ENCODE data around the gene LAMB1.
A peak's percentile ranks its signal among the peaks of the same experiment; 100 is the strongest.
"Not testable (repeated sequence)": the region's sequence is repeated elsewhere in the genome, so short reads cannot be mapped to it uniquely, and the experiment has no call there.

LAMB1 gene

DNA sequence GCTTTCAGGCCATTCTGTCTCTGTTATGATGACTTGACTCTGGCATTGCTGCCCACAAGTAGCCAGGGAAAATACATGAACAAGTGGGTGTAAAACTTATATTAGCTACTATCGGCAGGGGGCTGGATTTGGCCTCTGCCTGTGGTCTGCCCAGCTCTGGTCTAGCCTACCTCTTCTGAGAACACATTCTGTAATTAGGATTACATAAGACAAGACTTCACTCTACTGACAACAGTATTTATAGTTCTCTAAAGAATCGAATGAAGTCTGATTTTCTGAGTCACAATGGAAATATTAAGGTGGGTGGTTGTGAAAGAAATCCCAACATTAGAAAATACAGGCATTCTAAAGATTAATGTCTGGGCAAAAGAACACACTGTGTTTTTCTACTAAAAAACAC is 56.5 kb downstream of the LAMB1 start:
- DNase-seq (ENCODE audit: low read depth): peak; percentile 81

DNA sequence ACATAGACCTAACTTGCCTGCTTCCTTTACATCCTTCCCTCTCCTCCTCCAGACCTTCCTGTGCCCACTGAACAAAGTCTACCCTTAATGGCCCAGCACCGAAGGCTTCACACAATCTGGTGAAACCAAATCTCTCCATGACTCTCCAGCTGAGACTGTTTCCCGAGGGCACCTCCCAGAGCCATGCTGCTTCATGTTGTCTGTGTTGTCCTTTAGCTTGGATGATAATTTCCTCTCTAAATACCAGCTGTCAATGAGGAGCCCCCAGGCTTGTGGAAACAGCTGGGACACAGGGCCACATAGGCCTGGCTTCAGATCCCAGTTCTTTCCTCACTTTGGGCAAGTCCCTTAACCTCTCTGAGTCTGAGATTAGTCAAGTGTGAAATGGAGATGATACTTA is 57.6 kb downstream of the LAMB1 start:
- no peak for DNase-seq (ENCODE audit: low read depth)

DNA sequence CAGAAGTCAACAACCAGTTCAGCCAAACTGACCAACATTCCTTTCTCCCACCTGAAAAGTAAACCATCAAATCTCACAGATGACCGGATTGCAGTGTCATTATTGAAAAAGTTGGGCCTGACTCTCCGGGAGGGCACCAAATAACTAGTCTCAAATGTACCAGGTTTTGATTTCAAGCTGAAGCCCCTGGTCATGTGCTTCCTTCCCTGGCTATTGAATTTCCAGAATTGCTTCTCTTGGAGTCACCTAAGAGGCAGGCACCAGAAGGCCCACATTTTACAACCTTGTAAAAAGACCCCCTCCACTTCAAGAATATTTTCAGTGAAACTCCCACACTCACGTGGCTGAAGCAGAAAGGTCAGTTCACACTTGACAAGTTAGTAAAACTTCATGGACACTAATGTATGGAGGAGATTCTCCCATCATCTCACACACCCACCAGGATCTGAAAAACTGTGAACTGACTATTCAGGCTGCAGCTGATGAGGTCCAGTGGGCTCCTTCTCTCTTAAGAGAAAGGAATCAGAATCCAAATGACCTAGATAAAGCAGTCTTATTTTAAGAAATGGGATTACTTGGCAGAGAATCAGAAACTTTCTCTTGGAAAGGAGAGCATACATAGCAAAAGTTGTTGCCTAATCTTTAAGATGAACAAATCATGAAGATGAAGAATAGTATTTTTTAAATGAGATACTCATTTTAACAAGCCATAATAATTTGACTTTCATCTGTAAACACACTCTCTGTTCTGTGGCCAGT is 58.4 kb downstream of the LAMB1 start:
- DNase-seq (ENCODE audit: low read depth): no peak

DNA sequence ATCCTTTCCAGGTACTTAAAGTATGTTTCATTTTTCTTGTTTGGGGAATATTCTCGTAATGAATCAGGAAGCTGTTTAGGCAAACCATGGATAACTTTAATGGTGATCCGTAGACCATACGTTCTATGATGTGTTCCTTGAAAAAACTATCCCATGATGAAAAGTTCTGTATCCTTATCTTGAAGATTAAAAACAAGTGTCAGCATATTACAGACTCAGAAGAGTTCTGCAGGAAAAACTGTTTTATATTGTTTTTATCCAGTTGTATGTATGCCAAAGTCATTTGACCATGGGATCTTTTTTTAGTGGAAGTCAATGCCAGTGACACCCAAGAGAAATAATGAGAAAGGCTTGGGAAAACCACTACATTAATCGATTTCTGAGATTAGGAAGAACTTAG is 59.9 kb downstream of the LAMB1 start:
- DNase-seq (ENCODE audit: low read depth): no peak

DNA sequence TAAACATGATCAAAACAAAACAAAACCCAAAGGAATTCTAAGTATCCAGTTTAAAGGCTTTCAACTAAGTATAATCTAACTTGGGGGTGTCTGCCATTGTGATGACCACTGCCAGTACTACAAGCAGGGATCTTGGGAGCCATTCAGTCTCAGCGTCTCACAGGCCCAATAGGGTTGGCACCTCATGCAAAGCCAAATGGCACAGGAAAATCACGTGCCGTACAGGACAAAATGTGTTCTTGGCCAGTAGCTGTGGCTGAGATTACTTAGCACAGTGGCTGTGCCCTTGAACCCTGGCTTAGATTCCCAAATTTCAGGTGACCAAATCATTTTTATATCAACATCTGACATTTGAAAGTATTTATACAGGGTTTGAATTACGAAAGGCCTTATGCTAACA is 62.0 kb downstream of the LAMB1 start:
- DNase-seq (ENCODE audit: low read depth): no peak

DNA sequence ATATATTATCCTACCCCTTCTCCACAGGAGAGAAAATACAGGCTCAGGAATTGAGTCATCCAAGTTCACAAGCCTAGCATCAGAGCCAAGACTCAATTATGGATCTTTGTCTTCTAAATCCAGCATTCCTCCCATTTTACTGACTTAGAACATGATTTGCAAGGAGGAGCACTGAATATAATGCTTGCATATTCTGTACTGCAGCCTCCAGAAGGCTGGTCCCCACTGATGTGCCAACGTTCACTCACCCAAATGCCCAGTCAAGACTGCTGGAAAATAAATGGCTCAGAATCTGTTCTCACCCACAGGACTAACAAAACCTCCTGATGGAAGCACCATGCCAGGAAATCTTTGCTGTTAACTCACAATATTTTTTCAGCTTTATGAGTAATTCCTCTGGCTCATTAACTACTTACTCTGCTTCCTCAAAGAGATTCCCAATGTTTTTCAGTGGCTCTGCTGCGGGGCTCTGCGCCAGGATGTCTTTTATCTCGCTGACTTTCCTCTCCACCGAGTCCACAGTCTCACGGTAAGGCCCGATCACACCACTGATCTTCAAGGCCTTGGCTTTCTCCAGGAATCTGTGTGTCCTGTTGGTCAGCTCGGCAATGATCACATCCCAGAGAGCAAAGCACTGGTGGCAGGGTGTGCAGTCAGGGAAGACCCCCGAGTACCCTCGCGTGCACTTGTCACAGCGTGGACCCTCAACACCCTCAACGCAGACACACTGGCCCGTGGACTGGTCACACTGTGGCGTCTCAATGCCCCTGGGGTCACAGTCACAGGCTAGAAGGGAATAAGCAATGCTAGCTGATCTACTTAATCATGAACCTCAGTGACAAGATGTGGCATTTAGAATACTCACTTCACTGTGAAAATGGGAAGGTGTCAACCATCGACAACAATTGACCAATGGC is 63.1 kb downstream of the LAMB1 start:
- DNase-seq (ENCODE audit: low read depth): peak; percentile 89

DNA sequence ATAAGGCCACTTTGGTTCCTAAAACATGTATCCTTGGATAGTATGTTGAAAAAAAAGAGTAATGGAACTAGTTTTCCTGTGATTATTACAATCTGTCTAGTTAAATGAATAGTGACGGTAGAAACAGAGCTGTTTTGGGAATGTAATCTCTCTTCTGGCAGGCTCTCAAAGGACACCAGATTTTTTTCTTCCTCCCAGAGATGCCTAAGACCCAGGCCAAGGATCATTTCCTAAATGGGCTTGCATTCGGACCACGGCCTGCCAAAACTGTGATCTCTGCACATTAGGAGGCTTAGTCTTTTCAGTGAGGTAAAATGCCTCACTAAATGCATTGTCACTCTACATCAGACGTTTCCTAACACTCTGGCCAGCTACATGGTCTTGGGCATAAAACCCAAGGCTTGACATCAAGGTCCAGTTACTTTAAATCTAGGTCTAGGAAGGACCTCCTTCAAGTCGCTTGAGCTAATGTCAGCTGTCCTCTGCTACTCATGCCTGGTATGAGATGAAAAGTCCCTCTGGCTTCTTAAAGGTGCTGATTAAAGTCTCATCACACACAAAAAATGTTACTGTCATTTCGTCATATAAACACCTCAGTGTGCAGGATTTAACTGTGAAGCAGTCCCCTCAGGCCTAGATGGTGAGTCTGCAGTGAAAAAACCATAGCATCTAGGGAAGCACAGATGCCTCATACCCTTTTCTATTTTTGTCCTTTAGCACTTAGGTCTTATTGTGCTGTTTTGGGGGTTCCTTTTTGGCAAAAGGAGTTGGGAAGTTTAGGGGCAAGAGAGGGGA is 64.3 kb downstream of the LAMB1 start:
- no peak for DNase-seq (ENCODE audit: low read depth)

DNA sequence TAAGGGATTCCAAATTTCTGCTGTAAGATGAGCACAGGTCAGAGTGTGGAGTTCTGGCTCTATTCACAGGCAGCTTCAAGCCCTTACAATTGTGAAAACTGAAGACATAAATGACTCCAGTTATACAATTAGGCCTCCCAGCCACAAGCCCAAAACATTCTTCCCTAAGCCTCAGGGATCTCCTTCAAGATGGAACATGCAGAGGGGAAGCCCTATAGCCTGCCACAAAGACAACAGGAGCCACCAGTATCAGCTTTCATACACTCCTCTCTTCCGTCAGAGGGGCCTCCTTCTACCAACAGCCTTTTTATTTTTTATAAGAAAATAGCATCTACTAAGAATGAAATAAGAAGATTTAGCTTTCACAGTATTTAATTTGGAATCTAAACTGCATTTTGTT is 65.4 kb downstream of the LAMB1 start:
- peak; percentile 43 for DNase-seq (ENCODE audit: low read depth)

DNA sequence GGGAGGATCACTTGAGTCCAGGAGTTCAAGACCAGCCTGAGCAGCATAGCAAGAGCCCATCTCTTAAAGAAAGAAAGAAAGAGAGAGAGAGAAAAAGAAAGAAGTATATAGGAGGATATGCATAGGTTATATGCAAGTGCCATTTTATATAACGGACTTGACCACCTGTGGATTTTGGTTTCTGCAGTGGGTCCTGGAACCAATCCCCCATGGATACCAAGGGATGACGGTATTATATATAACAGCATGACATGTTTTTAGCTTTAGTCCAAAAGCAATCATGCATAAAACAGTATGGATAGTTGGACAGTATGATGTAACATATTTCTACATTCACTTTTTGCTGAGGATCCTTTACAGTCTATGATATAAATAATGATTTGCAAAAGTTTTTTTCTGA is 66.6 kb downstream of the LAMB1 start:
- no peak for DNase-seq (ENCODE audit: low read depth)

DNA sequence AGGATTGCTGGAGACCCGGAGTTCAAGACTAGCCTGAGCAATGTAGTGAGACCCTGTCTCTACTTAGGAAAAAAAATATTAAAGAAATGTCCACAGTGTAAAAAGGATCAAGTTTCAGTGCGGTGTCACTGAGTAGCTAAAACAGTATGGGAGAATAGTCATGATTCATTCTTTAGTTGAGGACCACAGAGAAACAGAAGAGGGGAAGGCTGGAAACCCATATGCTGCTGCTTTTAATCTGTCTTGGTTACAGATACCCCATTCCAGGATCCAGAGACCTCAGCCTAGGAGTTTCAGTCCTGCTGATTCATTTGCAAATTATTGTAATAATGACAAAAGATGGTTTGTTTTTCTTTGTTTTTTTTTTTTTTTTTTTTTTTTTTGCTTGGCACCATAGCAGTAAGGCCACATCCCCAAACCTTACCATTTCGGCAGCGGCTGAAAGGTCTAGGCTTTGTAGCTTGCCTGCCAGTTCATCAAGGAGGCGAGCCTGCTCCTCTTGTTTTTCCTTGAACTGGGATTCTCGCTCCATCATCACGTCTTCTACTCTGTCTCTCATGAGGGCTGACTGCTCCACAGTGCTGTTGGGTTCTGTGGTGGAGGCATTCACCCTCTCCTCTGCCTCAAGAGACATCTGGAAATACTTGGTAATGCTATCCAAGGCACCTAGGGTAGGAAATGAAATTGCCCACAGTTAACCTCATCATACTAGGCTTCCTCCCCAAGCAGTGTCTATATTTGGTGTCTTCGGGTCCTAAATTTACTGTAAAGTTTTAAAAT is 67.8 kb downstream of the LAMB1 start:
- no peak for DNase-seq (ENCODE audit: low read depth)

DNA sequence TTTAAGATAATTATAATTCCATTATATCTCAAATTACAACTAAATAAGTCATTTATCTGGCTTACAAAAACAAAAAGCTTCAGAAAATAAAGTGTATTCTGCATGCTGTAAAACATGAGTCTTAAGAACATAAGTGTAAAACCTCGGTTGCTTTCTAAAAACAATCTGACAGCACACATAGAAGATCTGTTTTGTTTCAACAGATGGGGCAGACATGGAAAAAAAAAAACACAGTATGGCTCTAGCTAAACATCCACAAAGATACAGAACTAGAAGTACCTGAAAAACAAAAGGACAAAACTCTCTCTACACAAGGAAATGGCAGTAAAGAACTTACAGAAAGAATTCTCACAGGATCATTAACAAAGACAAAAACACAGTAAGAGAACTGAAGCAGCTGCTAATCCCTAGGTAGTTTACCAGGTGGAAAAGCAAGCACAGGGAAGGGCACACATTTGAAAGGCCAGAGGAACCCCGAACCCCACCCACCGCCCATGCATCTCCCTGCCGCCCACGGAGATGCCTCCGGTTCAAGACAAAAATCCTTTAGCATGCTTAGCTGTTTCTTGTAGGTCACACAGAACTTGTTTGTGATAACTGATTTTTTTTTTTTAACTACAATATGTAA is 69.5 kb downstream of the LAMB1 start:
- peak; percentile 55 for DNase-seq (ENCODE audit: low read depth)

DNA sequence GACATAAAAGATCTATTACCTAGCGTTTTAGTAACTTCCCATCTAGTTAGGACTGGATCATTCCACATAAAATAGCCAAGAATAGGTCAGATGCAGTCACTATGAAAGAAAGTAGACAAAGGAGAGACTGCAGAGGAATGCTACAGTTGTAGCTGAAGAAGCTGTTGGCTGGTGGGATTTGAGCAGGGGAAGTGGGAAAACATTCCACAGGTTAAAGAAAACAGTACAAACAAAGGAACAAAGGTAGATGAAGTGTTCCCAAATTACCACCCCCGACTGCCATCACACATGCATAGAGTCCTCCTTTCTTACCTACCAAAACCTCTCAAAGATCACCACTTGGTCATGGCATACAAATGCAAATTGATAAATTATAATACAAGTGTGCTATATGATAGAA is 70.2 kb downstream of the LAMB1 start:
- DNase-seq (ENCODE audit: low read depth): no peak

DNA sequence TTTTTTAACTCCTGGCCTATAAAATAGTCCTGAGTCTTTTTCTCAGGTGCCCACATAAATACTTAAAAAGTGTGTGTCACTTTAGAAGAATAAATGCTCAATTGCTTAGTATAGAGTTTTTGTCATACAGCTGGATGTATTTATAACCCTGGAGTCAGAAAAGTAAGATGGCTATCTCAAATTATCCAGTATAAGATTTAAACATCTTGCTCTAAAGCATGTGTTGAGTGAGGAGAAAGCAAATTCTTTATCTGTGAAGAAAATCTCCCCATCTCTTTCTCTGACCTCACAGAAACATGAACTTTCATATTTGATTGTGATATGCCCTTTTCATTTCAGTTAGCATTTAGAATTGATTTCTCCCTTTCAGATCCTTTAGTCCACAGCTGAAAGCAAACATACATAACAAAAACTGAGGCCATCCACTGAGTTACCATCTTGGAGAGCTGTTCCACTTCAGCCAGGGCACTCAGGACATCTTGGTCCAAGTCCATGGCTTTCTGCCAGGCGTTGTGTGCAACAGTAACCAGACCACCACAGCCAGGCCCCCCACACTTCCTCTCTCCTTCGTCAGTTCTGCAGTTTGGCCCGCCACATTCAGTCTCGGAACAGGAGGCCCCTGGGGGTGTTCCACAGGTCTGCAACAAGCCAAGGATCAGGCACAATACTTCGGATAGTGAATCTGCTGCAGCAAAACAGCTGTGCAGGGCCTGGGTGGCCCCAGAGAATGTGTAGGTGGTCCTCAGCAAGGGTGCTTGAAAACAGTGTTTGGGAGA is 71.0 kb downstream of the LAMB1 start:
- no peak for DNase-seq (ENCODE audit: low read depth)

DNA sequence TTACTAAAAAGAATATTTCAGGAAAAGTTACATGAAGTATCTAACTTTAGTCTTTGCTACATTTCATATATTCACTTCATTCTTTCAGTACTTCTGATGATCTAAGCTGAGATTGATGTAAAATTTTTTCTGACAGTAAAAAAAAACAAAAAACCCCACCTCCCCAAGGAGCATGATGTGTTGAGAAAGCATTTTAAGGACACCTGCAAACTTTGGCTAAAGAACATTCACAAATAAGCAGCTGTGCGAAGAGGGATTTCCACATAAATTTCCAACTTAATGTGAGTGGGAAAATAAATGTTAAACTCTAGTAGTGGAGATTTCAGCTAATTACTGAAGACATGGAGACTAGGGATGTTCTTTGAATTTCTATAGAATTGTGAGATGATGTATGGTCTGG is 76.5 kb downstream of the LAMB1 start:
- no peak for DNase-seq (ENCODE audit: low read depth)

DNA sequence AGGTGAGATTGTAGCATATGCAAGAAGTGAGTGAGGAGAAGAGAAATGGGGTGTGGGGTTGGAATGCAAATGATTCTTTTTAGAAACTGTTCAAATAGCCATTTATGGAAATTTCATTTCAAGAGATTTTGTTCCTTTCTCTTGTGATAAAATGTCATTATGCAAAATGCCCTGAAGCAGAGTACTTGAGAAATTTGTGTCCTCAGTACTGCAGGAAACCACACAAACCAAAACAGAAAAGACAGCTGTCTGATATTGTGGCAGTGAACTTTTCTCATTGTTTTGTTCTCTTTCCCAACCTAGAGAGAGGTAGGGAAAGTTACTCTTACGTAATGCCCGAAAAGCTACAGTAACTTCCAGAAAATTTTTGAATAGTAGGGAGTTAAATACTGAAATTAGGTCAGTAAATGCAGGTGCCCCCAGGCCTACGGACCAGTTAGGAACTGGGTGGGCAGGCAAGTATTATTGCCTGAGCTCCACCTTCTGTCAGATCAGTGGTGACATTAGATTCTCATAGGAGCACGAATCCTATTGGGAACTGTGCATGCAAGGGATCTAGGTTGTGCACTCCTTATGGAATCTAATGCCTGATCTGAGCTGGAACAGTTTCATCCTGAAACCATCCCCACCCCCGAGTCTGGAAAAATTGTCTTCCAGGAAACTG is 78.0 kb downstream of the LAMB1 start:
- no peak for DNase-seq (ENCODE audit: low read depth)

DNA sequence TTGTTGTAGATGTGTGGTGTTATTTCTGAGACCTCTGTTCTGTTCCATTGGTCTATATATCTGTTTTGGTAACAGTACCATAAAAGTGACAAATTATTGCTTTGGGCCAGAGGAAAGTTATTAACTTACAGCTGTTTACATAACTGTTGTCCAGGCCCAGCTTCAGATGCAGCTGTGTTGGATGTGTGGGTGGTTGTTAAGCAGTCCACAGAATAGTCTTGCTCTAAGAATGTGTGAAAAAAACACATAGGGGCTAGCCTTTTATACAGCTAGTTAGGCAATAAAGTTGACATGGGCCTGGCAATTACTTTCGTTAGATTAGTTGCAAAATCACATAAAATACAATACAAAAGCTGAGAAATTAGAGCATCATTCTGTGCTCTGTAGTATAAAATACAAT is 80.1 kb downstream of the LAMB1 start:
- peak; percentile 50 for DNase-seq (ENCODE audit: low read depth)

DNA sequence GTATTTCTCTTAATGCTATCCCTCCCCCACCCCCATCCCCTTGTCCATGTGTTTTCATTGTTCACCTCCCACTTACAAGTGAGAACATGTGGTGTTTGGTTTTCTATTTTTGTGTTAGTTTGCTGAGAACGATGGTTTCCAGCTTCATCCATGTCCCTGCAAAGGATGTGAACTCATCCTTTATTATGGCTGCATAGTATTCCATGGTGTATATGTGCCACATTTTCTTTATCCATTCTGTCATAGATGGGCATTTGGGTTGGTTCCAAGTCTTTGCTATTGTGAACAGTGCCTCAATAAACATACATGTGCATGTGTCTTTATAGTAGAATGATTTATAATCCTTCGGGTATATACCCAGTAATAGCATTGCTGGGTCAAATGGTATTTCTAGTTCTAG is 81.1 kb downstream of the LAMB1 start:
- DNase-seq (ENCODE audit: low read depth): not testable (repeated sequence)

DNA sequence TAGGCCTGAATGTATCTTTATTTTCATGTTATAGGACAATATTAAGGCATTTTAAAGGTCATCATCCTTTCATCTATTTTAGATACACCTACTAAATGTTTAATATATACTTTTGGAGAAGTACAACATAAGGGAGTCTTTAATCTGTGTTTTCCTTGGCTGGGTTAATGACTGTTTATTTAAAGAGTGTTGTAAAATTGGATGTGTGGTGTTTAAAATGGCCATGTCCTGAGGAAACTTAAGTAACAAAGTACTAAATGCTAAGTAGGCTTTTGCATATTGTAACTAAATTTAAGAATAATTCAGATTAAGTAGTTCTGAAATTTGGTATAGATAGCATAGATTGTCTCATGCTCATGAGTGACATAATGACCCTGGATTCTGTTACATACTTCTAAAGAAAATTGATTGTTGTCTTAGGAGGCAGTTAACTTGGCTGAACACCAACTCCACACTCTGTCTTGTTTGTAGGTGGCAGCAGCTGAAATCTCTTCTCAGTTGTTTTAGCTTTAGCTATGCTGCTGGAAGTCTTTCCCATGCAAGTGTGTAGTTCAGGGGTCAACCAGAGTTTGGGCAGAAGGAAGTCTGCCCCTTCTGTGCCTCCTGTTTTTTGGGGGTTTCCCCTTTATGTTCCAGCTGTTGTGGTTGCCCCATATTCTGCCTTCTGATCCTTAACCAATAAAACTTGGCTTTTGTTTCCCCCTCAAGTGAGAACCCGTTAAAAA is 82.8 kb downstream of the LAMB1 start:
- no peak for DNase-seq (ENCODE audit: low read depth)

DNA sequence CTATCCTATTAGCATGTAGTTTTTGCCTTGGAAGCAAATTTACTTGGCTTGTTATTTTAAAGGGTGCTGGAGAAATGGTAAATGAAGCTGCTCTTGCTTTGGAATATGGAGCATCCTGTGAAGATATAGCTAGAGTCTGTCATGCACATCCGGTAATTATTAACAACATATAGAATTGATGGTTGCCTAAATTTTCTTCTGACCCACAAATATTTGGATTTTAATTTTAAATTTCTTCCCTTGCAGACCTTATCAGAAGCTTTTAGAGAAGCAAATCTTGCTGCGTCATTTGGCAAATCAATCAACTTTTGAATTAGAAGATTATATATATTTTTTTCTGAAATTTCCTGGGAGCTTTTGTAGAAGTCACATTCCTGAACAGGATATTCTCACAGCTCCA is 84.0 kb downstream of the LAMB1 start:
- DNase-seq (ENCODE audit: low read depth): no peak
